SJCRH30 (cell line): ENCODE measurements around the gene ZNF689. TPM values are rescaled to one million over a fixed set of nuclear protein-coding genes. Genes with fewer than 3 reads are reported as not detected.
A peak's percentile ranks its signal among the peaks of the same experiment; 100 is the strongest.

Experiments used
- DNase-seq, 2 experiments: peaks; one replicate each; pipeline ENCODE4 v3.0.0-alpha.2; 2015 to 2020
- H3K27ac ChIP-seq: fragments of 250-450 bp; sonication (Bioruptor Pico); 2 replicates; pipeline ENCODE4 v1.5.1; 2020; ENCODE audit warnings: mild to moderate bottlenecking, moderate library complexity
- H3K27me3 ChIP-seq: fragments of 250-450 bp; sonication (Bioruptor Pico); 2 replicates; pipeline ENCODE4 v1.5.1; 2020; ENCODE audit warnings: mild to moderate bottlenecking, moderate library complexity
- H3K36me3 ChIP-seq: fragments of 250-450 bp; sonication (Bioruptor Pico); 2 replicates; pipeline ENCODE4 v1.5.1; 2020; ENCODE audit warnings: mild to moderate bottlenecking, moderate library complexity
- H3K4me1 ChIP-seq: fragments of 250-450 bp; sonication (Bioruptor Pico); 2 replicates; pipeline ENCODE4 v1.5.1; 2020; ENCODE audit warnings: mild to moderate bottlenecking, moderate library complexity
- H3K4me3 ChIP-seq: fragments of 250-450 bp; sonication (Bioruptor Pico); 2 replicates; pipeline ENCODE4 v1.5.1; 2020; ENCODE audit warnings: mild to moderate bottlenecking, moderate library complexity
- H3K9me3 ChIP-seq: fragments of 250-450 bp; sonication (Bioruptor Pico); replicated peaks from 2 replicates; pipeline ENCODE4 v1.5.1; 2020; ENCODE audit warnings: mild to moderate bottlenecking, moderate library complexity
- total RNA-seq: library from RNA; depleted of rRNA; stranded (reverse); fragments of >200 nt; shearing (Covaris generic); gene quantifications from 2 replicates; pipeline ENCODE4 v1.2.3, GENCODE V29; 2014; rRNA removed

Gene ZNF689
- total RNA-seq: 15.6 and 16.4 TPM in 2 replicates

DNA sequence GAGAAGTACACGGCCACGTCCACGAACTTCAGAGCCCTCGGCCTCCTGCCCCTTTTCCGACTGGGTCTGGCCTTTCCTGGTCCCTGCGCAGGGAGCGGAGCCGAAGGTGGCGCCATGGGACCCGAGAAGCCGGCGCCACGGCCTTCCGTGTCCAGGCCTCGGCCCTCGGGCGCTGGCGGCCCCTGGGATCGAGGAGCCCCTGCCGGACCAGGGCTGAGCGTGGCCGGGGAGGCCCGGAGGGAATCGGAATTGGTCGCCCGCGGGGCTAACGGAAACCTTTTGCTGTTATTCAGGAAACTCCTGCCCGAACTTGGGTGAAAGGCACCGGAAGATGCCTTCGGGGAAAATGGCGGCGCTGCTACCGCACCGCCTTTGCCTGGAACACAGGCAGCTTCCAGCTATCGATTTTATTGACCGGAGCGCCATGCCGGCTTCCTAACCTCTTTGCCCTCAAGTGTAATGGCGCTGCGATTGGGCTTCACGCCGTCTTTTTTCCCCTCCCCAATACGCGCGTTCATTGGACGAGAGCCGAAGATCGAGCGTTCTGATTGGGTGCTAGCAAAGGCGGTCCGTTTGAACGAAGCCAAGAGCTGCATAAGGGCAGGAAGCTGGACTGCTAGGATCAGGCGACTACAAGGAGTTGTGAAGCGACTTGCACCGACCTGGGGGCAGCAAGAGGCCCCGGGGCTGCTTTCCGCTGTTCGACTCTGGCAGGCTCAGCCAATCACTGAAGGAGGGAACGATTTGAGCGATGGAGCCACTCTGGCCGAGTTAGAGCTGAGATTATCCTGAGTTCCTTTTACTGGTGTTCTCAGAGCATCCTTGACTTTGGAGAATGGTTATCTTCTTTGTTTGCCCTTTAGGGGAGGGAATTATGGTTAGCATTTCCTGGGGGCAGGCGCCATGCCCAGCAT, at the start of gene ZNF689:
TSS of gene ZNF689 (minus strand) at position 464 of the 914 bp plus-strand sequence. CDS start at position 116, 348 bp downstream.
- Histone ChIP-seq H3K36me3 (peaks cover 12% of the 10 kb centered on the region), H3K9me3 (no peaks in the 10 kb centered on the region), H3K27me3 (no peaks in the 10 kb centered on the region), H3K27ac (peak within 1 kb of the TSS; percentile 95), H3K4me3 (peak within 1 kb of the TSS; percentile 97), H3K4me1 (no peaks in the 10 kb centered on the region; the same call in 1 of the 2 replicates)
- peak; percentile 97 to 99 for DNase-seq

DNA sequence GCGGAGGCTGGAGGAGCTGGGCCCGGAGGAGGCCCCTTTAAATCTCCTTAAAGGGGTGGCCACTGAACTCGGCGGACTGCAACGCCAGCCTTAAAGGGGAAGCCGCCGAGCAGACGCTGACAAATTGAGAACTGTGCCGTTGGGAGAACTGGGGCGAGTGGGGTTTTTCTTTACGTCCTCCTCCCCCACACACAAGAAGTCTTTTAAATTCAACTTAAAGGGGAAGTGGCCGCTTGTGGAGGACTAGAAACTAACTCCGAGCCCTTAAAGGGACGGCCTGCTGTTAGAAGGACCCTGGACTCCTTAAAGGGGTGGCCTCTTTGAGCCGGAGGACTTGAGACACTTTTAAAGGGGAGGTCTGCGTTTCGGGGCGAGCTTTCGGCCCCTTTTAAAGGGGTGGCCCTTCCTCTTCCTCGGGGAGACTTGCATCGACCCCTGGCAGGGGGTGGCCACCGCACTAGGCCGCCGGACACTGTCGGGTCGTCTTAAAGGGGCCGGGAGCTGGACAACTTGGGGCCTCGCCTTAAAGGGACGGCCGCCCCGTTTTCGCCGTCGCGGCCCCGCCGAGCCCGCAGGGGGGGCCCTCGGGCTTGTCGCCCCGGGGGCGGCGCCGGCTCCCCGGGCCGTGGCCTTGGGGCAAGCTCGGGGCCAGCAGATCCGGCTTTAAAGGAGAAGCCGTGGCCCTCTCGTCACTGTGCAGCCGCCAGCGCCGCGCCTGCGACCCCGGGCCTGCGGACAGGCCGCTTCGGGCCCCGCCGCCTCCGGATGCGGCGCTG, 48.7 kb upstream of the ZNF689 start:
- peak overlapping the region; percentile 67 for H3K4me3 ChIP-seq
- H3K9me3 ChIP-seq: no peaks in the 10 kb centered on the region
- H3K36me3 ChIP-seq: peaks cover 15% of the 10 kb centered on the region
- H3K4me1 ChIP-seq: peaks cover 5% of the 10 kb centered on the region; the same call in 1 of the 2 replicates
- DNase-seq: peak in 1 of 2 experiments; percentile 84
- peak overlapping the region; percentile 56 for H3K27ac ChIP-seq
- no peaks in the 10 kb centered on the region for H3K27me3 ChIP-seq

DNA sequence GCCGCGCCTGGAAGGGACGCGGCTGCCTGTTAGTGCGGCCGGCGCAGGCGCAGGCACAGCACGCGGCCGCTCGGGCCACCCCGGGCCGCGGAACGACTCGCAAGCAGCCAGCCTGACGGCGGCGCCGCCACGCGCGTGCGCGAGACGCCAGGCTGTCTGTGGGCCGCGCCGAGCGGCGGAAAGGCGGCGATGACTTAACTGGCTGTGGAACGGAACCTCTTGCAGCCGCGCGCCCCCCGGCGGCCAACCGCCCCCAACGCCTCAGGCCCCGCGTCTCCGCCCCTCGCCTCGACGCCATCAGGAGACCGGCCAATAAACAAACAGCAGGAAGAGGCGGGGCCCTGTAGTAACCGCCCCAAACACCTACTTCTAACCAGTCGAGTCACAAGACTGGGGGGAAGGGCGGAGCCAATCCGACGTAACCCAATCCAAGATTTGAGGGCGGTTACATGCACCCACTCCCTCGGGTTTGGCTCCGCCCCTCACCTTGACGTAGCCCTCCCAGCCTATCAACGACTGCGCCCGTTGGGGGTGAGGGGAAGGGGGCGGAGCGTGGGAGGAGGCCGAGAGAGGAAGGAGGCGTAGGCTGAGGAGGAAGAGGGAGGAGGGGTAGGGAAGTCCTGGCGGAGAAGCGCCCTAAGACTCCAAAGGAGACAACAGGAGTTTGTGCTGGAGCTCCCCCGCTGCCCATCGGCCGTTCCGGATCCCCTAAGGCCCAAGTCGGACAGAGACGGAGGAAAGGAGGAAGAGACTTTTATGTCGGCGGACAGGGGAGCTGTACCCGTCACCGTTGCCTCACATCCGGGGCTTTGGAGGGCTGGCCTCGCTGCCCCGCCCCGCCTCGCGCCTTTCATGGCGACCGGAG, 47.9 kb upstream of the ZNF689 start, which contains the start of gene FBRS:
TSS of gene FBRS (plus strand) at position 566 of the 865 bp plus-strand sequence. CDS start 1,088 bp downstream, outside the sequence.
- H3K4me1 ChIP-seq: peaks cover 5% of the 10 kb centered on the region; the same call in 1 of the 2 replicates
- H3K27me3 ChIP-seq: no peaks in the 10 kb centered on the region
- H3K27ac ChIP-seq: peak within 1 kb of the TSS; percentile 56
- no peaks in the 10 kb centered on the region for H3K9me3 ChIP-seq
- peaks cover 8% of the 10 kb centered on the region for H3K36me3 ChIP-seq
- peak within 1 kb of the TSS; percentile 67 for H3K4me3 ChIP-seq
- peak; percentile 100 for DNase-seq

DNA sequence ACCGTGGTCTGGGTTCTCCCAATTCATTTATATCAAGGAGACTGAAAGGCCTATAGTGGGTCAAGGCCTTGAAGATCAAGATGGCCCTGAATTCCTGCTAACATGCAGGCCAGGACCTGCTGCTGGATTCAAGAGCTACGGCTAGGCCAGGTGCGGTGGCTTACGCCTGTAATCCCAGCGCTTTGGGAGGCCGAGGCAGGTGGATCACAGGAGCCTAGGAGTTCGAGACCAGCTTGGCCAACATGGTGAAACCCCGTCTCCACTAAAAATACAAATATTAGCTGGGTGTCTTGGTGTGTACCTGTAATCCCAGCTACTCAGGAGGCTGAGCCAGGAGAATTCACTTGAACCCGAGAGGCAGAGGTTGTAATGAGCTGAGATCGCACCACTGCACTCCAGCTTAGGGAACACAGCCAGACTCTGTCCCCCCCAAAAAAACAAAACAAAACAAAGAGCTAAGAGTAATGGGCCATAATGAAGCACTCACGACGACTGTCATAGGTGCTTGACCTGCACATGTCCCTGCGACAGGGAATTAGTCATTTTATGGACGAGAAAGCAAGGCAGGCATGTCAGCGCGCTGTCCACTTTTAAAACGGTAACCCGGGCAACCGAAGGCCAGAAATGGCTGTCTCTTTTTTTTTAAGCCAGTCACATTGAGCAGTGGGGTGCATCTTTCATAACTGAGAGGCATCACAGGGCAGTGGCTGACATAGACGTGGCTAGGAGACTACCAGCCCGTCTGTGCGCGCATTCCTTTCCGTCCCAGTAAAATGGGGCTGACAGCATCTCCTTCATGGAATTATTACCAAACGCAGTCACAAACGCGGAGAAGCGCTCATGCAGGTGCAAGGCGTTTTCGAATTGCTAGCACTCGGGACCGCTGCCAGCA, 47.0 kb upstream of the ZNF689 start:
- no peaks in the 10 kb centered on the region for H3K27me3 ChIP-seq
- peak overlapping the region; percentile 49 for H3K4me3 ChIP-seq
- no peak for DNase-seq
- no peaks in the 10 kb centered on the region for H3K9me3 ChIP-seq
- peaks cover 5% of the 10 kb centered on the region; the same call in 1 of the 2 replicates for H3K4me1 ChIP-seq
- no peak overlapping the region for H3K27ac ChIP-seq
- 0 out of 2 replicates have a peak, but pooled peaks cover 3% of the 10 kb centered on the region for H3K36me3 ChIP-seq

DNA sequence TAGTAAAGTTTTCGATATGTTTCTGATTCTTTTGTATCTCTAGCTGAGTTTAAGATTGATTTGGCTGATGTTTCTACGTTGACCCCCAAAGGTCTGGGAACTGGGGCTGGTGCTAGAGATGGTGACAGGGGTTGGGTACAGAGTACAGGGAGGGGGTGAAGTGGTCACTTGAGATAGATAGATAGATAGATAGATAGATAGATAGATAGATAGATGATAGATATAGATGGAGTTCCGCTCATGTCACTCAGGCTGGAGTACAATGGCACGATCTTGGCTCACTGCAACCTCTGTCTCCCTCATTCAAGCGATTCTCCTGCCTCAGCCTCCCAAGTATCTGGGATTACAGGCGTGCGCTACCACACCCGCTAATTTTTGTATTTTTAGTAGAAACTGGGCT, 46.2 kb upstream of the ZNF689 start:
- Histone ChIP-seq H3K9me3 (no peaks in the 10 kb centered on the region), H3K4me3 (no peak overlapping the region), H3K4me1 (peaks cover 5% of the 10 kb centered on the region; the same call in 1 of the 2 replicates), H3K36me3 (no peaks in the 10 kb centered on the region), H3K27me3 (no peaks in the 10 kb centered on the region), H3K27ac (no peak overlapping the region)
- no peak for DNase-seq

DNA sequence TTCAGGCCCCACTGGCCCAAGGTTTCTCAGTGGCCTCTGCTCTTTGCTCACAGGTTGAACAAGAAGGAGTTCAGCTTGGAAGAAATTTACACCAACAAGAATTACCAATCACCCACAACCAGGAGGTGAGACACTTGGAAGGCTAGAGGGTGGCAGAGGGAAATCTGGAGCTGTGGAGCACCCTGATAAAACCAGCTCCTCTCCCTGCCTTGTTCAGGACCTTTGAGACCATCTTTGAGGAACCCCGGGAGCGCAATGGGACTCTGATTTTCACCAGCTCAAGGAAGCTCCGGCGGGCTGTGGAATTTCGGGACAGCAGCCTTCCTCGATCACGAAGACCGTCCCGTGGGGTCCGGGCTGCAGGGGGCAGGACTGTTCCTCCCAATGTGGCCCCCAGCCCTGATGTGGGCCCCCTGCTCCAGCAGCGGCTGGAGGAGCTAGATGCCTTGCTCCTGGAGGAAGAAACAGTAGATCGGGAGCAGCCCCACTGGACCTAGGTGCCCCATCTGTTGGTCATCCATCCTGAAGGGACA, 45.7 kb upstream of the ZNF689 start:
- H3K27me3 ChIP-seq: no peaks in the 10 kb centered on the region
- H3K36me3 ChIP-seq: no peaks in the 10 kb centered on the region
- H3K9me3 ChIP-seq: no peaks in the 10 kb centered on the region
- peaks cover 5% of the 10 kb centered on the region; the same call in 1 of the 2 replicates for H3K4me1 ChIP-seq
- H3K27ac ChIP-seq: no peak overlapping the region
- H3K4me3 ChIP-seq: no peak overlapping the region
- no peak for DNase-seq

DNA sequence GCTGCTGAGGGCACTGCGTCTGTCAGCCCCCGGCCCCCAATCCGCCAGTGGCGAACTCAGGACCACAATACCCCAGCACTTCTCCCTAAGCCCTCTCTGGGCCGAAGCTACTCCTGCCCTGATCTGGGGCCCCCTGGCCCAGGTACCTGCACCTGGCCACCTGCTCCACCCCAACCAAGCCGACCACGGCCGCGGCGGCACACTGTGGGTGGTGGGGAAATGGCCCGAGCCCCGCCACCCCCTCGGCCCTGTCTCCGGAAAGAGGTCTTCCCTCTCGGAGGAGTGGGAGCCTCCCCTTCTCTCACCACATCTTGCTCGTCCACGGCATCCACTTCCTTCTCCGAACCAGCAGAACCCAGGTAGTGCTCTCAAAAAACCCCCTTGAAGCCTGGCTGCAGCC, 44.7 kb upstream of the ZNF689 start:
- Histone ChIP-seq H3K27me3 (no peaks in the 10 kb centered on the region), H3K9me3 (no peaks in the 10 kb centered on the region), H3K27ac (no peak overlapping the region), H3K4me1 (no peaks in the 10 kb centered on the region), H3K36me3 (no peaks in the 10 kb centered on the region), H3K4me3 (no peak overlapping the region)
- no peak for DNase-seq

DNA sequence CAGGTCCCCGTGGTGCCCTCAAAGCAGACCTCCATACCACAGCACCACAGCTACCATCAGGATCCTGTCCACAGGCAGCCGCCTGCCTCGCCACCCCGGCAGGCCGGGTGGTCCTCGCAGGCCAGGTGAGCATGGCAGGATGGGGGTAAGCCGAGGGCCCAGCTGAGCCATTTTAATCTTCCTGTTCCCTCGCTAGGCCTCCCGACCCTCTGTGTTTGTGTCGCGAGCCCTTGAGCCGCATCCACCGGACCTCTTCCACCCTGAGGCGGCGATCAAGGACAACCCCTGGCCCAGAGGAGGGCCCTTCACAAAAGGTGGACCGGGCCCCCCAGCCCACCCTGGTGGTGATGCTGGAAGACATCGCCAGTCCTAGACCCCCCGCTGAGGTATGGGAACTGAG, 42.5 kb upstream of the ZNF689 start:
- no peak overlapping the region for H3K4me3 ChIP-seq

DNA sequence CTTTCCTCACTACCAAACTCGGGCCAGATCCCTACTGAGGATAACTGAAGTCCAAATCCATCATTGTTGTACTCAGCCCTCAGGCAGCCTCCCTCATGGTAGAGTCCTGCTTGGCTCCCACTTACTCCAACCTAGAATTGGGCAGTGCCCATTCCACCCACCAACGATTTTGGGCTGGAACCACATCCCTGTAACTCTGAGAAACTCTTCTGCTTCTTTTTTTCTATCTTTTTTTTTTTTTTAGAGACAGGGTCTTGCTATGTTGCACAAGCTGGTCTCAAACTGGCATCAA, 41.8 kb upstream of the ZNF689 start:
- Histone ChIP-seq H3K9me3 (no peaks in the 10 kb centered on the region), H3K27ac (no peak overlapping the region), H3K4me1 (no peaks in the 10 kb centered on the region), H3K36me3 (no peaks in the 10 kb centered on the region), H3K27me3 (no peaks in the 10 kb centered on the region), H3K4me3 (peak overlapping the region; percentile 76)
- no peak for DNase-seq

More for the DNA sequence above, 42.5 kb upstream of the ZNF689 start:
- H3K9me3 ChIP-seq: no peaks in the 10 kb centered on the region
- no peaks in the 10 kb centered on the region for H3K27me3 ChIP-seq
- DNase-seq: no peak
- H3K36me3 ChIP-seq: no peaks in the 10 kb centered on the region
- H3K4me1 ChIP-seq: no peaks in the 10 kb centered on the region
- no peak overlapping the region for H3K27ac ChIP-seq

DNA sequence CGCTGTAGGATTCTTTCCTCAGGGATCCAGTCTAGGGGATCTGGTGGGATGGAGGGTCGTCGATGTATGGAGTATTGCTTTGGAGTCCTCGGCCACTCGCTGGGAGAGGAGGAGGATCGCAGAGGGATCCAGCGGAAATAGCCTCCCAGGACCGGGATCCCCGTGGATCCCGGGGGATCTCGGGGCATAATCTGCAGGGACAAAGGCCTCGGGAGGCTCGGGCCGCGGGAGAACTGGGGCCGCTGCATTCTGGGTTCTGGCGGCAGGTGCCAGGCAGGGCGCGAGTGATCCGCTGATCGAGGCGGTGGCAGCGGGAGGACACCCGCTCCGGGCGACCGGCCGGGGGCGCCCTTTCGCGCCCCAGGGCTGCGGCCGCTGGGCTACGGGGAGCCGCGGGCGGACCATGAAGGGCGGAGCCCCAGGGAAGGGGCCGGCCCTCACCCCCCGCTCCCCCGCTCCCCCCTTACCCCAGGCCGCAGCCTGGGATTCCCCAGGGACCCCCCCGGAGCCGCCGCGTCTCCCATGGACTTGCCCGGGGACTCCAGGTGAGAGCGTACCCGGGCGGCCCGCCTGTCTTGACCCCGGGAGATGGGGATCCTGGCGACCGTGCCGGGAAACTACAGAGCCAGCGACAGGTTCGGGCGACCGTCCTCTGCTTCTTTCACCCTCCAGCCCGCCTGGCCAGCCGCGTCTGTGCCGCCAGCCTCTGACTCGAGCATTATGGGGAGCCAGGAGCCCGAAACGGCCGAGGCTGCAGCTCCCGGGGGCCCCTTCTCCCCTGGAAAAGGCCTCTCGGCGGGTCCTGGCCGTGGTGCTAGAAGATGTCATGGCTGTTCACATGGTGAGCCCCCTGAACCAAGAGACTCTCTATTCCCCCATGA, 41.2 kb upstream of the ZNF689 start:
- H3K27ac ChIP-seq: peak overlapping the region; percentile 58
- peak; percentile 73 to 82 for DNase-seq
- no peaks in the 10 kb centered on the region for H3K9me3 ChIP-seq
- H3K36me3 ChIP-seq: no peaks in the 10 kb centered on the region
- H3K4me1 ChIP-seq: no peaks in the 10 kb centered on the region
- H3K4me3 ChIP-seq: peak overlapping the region; percentile 76
- no peaks in the 10 kb centered on the region for H3K27me3 ChIP-seq

DNA sequence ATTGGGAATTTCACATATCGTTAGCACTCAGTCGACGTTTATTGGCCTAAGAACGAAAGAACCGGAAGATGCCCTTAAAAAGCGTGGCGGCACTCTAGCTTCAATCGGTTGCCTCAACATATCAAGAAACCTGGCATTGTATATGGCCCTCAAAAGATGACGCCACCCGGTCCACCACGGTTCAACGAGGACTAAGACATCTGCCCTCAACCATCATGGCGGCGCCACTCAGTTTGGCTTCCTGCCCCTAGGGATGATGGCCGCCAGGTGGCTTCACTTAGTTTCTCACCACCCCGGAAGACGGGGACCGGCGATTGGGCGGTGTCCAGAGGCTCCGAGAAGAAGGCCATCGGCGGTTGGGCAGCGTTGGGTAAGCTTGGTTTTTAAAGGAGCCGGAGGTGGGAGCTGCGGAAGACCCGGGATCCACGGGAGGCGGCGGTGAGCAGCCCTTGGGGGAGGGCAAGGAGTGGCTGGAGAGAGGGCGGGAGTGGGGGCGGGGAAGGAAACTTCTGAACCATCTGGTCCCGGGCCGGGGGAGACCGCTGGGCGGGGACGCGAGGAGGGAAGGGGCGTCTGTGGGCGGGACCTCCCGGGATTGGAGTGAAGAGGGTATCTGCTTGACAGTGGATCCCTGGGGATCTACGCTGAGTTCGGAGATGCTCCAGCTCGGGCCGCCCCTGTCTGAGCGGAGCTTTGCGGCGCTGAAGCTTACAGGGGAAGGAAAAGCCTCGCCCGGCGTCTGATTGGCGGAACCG, 40.4 kb upstream of the ZNF689 start, which contains the start of gene PRR14:
TSS of gene PRR14 (plus strand) at position 592 of the 755 bp plus-strand sequence. CDS start 686 bp downstream, outside the sequence.
- no peaks in the 10 kb centered on the region for H3K36me3 ChIP-seq
- H3K4me1 ChIP-seq: no peaks in the 10 kb centered on the region
- peak within 1 kb of the TSS; percentile 76 for H3K4me3 ChIP-seq
- peak; percentile 100 for DNase-seq
- 0 out of 2 replicates have a peak, but pooled peaks cover under 1% of the 10 kb centered on the region for H3K27me3 ChIP-seq
- peak within 1 kb of the TSS; percentile 58 for H3K27ac ChIP-seq
- no peaks in the 10 kb centered on the region for H3K9me3 ChIP-seq
